Activated CD4-positive, alpha-beta memory T cell treated with anti-CD3 and anti-CD28 coated beads for 36 hours (primary cell): ENCODE measurements around the gene TREML2. TPM values are rescaled to one million over a fixed set of nuclear protein-coding genes. Genes with fewer than 3 reads are reported as not detected.

Experiments
- CTCF ChIA-PET: fragments of 350-600 bp; sonication (Branson Sonifier 250); formaldehyde crosslinking; loops from one replicate; lab custom pipeline; 2021; ENCODE audit warnings: antibody characterized with exemption, inconsistent platforms; lab: Charles Lee
- POLR2A ChIA-PET: fragments of 350-600 bp; sonication (Branson Sonifier 250); formaldehyde crosslinking; loops from one replicate; lab custom pipeline; 2021; ENCODE audit warnings: antibody characterized with exemption; lab: Charles Lee
- DNase-seq: peaks from one replicate; pipeline ENCODE4 v3.0.0-alpha.2; 2020
- H3K27ac Mint-ChIP-seq: one replicate; pipeline ENCODE4 v1.8.0; 2021; ENCODE audit warnings: mixed read lengths
- H3K27me3 Mint-ChIP-seq: one replicate; pipeline ENCODE4 v1.8.0; 2021; ENCODE audit warnings: mixed read lengths
- H3K36me3 Mint-ChIP-seq: one replicate; pipeline ENCODE4 v1.8.0; 2021; ENCODE audit warnings: mixed read lengths
- H3K4me1 Mint-ChIP-seq: one replicate; pipeline ENCODE4 v1.8.0; 2021; ENCODE audit warnings: low read depth, mixed read lengths
- H3K4me3 Mint-ChIP-seq: one replicate; pipeline ENCODE4 v1.8.0; 2021; ENCODE audit warnings: mild to moderate bottlenecking, mixed read lengths
- H3K9me3 Mint-ChIP-seq: one replicate; pipeline ENCODE4 v1.8.0; 2021; ENCODE audit warnings: mixed read lengths
- intact Hi-C: fragments of 100-400 bp; cut with micrococcal nuclease; formaldehyde crosslinking; loops from one replicate; pipeline ENCODE4 v1.15.1; 2023
- total RNA-seq, 2 experiments: library from RNA; stranded (reverse); gene quantifications; one replicate each; pipeline ENCODE4 v1.2.3, GENCODE V29; 2021

TREML2 gene
- total RNA-seq, 2 experiments from 2014 or later: 7.4 to 7.5 TPM

DNA sequence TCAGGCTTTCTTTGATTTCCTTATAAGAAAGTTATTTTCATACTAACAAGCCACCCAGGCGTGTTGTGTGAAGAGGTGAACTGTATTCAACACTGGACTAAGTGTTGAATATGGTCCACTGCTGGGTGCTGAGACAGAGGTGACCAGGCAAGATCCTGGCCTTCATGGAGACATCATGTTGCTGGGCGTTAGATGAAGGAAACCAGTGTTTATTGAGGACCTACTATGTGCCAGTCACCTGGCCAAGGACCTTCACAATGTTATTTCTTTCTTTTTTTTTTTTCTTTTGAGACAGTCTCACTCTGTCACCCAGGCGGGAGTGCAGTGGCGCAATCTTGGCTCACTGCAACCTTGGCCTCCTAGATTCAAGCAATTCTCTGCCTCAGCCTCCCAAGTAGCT is 44.9 kb downstream of the TREML2 start:
- CTCF ChIA-PET: no interaction called here

DNA sequence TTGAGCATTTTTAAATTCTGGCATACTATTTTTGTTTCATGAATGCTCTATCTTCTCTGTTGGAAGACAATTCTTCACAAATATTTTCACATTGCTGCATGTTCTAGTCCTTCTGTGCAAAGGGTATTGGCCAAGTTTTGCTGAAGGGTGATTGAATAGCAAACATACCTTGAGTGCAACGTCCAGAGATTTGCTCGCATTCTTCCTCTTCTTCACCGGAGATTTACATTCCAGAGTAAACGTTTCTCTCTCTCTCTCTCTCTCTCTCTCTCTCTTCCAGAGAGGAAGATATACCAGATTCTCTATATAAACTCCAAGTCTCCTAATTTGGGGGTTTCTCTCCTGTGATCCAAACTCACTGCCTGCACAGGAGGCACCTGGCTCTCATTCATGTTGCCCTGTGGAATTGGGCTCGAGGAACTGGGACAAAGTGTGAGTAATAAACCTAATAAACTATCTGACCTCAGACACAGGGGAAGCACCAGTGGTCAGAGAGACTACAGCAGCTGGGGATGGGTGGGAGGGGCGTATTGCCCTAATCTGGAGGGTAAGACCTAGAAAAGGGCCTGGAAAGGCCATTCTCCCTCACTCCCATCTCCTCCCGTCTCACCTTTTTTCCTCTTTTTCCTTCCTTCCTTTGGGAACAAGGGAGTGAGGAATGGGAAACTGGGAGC is 45.7 kb downstream of the TREML2 start:
- no peaks in the 10 kb centered on the region for H3K36me3 Mint-ChIP-seq
- H3K4me3 Mint-ChIP-seq: no peak overlapping the region
- no peak for DNase-seq
- CTCF ChIA-PET: interaction anchor here (2.3 kb wide), 1 partner anchor 27 kb away, joined by 10 read pairs; no protein-coding TSS in a partner anchor
- no peaks in the 10 kb centered on the region for H3K4me1 Mint-ChIP-seq
- intact Hi-C loops: no loop called here
- peaks cover 2% of the 10 kb centered on the region for H3K27me3 Mint-ChIP-seq
- H3K9me3 Mint-ChIP-seq: no peaks in the 10 kb centered on the region
- no peak overlapping the region for H3K27ac Mint-ChIP-seq
- POLR2A ChIA-PET: no interaction called here

More for the DNA sequence above, 44.9 kb downstream of the TREML2 start:
- no peaks in the 10 kb centered on the region for H3K9me3 Mint-ChIP-seq
- H3K4me3 Mint-ChIP-seq: no peak overlapping the region
- intact Hi-C loops: no loop called here
- H3K4me1 Mint-ChIP-seq: no peaks in the 10 kb centered on the region
- H3K36me3 Mint-ChIP-seq: no peaks in the 10 kb centered on the region
- DNase-seq: no peak
- H3K27me3 Mint-ChIP-seq: peaks cover 2% of the 10 kb centered on the region
- POLR2A ChIA-PET: no interaction called here
- H3K27ac Mint-ChIP-seq: no peak overlapping the region

DNA sequence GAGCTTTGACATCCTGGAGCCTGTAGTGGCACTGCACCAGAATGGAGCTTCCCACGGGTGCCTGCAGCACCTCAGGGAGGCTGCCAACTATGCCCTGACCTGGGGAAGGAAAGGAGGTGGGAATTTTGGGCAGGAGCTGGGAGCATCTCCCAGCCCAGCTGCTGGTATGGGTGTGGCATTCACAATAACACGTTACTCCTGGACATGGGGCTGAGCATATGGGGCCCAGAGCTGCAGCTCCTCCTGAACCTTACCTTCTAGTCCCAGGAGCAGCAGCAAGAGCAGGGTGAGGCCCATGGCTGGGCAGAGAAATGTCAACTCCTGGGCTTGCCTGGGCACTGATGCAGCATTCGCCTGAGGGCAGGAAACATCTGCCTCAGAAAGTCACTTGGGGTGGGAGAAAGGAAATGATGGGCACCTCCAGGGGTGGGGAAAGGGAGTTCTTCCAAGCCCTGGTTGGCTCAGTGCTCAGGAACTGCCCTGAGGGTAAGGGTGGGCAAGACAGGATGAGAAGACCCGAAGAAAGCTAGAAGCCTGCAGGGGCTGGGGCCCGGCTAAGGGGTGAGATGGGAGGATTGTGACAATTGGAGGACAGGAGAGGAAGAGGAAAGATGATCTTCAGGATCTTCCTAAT is 46.8 kb downstream of the TREML2 start, which contains the start of gene TREML1:
TREML1 (minus strand) TSS at position 356 of the 634 bp plus-strand sequence; CDS start at position 297, 59 bp downstream.
- intact Hi-C loops: no loop called here
- Mint-ChIP-seq H3K9me3 (no peaks in the 10 kb centered on the region), H3K27ac (no peak within 1 kb of the TSS), H3K4me3 (no peak within 1 kb of the TSS), H3K4me1 (no peaks in the 10 kb centered on the region), H3K27me3 (peaks cover 2% of the 10 kb centered on the region), H3K36me3 (no peaks in the 10 kb centered on the region)
- ChIA-PET CTCF (interaction anchor here (0.9 to 2.3 kb wide), 2 partner anchors 28 to 30 kb away, joined by 3 to 10 read pairs; no protein-coding TSS in a partner anchor), POLR2A (no interaction called here)
- DNase-seq: no peak

DNA sequence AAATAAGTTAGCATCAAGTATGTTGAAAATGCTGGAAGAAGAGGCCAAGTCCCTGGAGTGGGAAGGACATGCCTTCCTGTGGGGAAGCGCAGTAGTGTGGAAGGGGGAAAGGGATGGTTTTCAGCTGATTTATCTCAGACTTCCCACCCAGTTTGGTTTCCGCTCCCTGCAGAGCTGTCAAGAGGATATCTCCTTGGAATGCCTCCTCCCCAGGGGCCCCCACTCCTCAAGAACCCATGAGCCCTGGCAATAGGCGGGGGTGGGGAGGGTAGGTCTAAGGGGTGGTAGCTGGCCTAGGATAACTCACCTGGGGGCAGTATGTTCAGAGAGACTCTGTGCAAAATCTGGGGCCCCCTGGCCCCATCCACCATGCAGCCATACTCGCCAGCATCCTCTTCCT is 47.5 kb downstream of the TREML2 start:
- ChIA-PET POLR2A (no interaction called here), CTCF (interaction anchor here (0.9 to 2.3 kb wide), 2 partner anchors 29 to 31 kb away, joined by 3 to 10 read pairs; no protein-coding TSS in a partner anchor)
- Mint-ChIP-seq H3K4me3 (no peak overlapping the region), H3K36me3 (no peaks in the 10 kb centered on the region), H3K4me1 (no peaks in the 10 kb centered on the region), H3K27ac (no peak overlapping the region), H3K9me3 (no peaks in the 10 kb centered on the region), H3K27me3 (peaks cover 2% of the 10 kb centered on the region)
- DNase-seq: no peak
- intact Hi-C loops: no loop called here

DNA sequence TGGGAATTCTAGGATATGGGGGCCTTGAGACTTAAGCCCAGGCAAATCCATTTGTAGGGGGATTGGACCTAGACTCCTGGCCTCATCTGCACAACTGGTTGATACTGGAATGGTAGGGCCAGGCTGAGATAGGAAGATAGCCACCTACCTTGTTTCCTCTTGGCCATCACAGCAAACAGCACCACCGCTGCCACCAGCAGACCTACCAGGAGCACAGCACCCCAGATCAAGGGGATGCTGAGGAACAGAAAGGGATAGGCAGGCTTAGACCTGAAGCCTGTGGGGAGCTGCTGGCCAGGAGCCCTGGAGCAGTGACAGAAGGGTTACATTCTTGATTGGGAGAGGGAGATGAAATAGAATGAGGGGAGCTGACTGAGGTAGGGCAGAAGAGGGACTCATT is 50.3 kb downstream of the TREML2 start:
- no peak for DNase-seq
- H3K36me3 Mint-ChIP-seq: peaks cover 2% of the 10 kb centered on the region
- H3K9me3 Mint-ChIP-seq: no peaks in the 10 kb centered on the region
- ChIA-PET CTCF (no interaction called here), POLR2A (no interaction called here)
- no peak overlapping the region for H3K4me3 Mint-ChIP-seq
- no peak overlapping the region for H3K27ac Mint-ChIP-seq
- H3K4me1 Mint-ChIP-seq: peaks cover 10% of the 10 kb centered on the region
- intact Hi-C loops: no loop called here
- no peaks in the 10 kb centered on the region for H3K27me3 Mint-ChIP-seq

DNA sequence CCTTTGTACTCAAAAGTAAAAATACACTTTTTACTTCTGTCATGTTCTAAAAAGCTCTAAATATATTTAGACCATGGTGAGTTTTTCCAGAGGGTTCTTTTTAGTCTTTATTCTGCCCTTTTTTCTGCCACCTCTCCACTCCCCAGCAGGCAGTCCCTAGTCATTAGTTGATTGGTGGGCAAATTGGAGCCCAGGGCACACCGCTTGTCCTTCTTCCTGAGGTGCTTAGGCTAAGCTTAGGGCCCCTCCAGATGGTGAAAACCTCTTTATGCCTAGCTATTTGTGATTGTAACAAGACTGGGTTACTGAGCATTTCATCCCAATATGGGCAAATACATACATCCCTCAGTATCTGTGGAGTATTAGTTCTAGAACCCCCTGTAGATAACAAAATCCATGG is 53.0 kb downstream of the TREML2 start:
- Mint-ChIP-seq H3K36me3 (peaks cover 6% of the 10 kb centered on the region), H3K27me3 (no peaks in the 10 kb centered on the region), H3K9me3 (no peaks in the 10 kb centered on the region), H3K4me3 (no peak overlapping the region), H3K4me1 (peaks cover 10% of the 10 kb centered on the region), H3K27ac (no peak overlapping the region)
- intact Hi-C loops: no loop called here
- ChIA-PET POLR2A (no interaction called here), CTCF (interaction anchor here (0.8 kb wide), 1 partner anchor 9 kb away, joined by 3 read pairs; no protein-coding TSS in a partner anchor)
- DNase-seq: no peak

Other genes with a start within 250 kb of the TREML2 start
- gene UNC5CL, start 161.9 kb downstream of the TREML2 start, total RNA-seq: 1 to 10 TPM; 2.4 to 2.5 TPM
- gene TSPO2, start 158.7 kb downstream of the TREML2 start, total RNA-seq: not detected
- not detected for gene APOBEC2, start 147.9 kb downstream of the TREML2 start, total RNA-seq
- gene OARD1, start 128.8 kb downstream of the TREML2 start, total RNA-seq: 10 to 100 TPM; 40.5 to 42.9 TPM
- gene NFYA, start 128.2 kb downstream of the TREML2 start, total RNA-seq: 10 to 100 TPM; 30.2 to 30.4 TPM
- gene TREML1, start 46.8 kb downstream of the TREML2 start, total RNA-seq: not detected
- not detected for gene TREM2, start 38.0 kb downstream of the TREML2 start, total RNA-seq
- gene TREML4, start 27.2 kb upstream of the TREML2 start, total RNA-seq: not detected
- under 1 TPM; 0.17 to 0.27 TPM for gene TREM1, start 85.5 kb upstream of the TREML2 start, total RNA-seq
- gene NCR2, start 134.5 kb upstream of the TREML2 start, total RNA-seq: not detected